ENCODE data around the gene LITAF.
A peak's percentile ranks its signal among the peaks of the same experiment; 100 is the strongest.
"Not testable (repeated sequence)": the region's sequence is repeated elsewhere in the genome, so short reads cannot be mapped to it uniquely, and the experiment has no call there.

LITAF gene

GRCh38 chr16:11528053-11528452 lies 58.7 kb downstream of the LITAF start:
- no peak overlapping the region for H3K9ac ChIP-seq (ENCODE audit: low read depth, low read length)
- H3K4me1 ChIP-seq (ENCODE audit: insufficient read depth, low read length) = peaks cover 7% of the 10 kb centered on the region; the same call in 1 of the 2 replicates
- no peaks in the 10 kb centered on the region for H3K36me3 ChIP-seq (ENCODE audit: insufficient read depth, low read length)
- no peaks in the 10 kb centered on the region for H3K9me3 ChIP-seq (ENCODE audit: control insufficient read depth, insufficient read depth, low read length)

DNA sequence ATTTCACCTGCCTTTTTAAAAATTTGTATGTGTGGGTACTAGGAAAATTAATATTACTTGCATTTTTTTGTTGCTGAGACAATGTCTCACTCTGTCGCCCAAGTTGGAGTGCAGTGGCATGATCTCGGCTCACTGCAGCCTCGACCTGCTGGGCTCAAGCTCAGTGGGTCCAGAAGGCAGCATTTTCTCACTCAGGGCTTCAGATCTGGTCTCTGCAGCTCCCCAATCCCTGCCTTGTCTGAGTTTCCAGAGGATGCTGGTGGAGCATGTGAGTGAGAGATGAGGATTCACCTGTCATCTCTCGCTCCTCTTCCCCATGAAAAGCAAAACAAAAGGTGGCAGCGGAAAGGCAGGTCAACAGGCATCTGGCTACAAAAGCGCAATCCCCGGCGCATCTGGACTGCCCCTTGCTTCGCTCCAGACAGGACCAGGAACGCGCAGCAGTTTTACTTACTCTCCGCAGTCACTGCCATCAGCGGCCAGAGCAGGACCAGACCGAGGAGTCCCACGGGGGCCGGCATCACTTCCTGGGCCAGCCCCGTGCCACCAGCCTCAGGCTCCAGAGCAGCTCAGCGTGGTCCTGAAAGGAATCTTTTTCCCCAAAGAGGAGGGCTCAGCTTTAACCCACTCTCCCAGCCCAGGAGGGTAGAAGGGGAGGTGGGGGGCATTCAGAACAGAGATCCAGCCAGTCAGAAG lies 59.9 kb downstream of the LITAF start:
- Histone ChIP-seq H3K36me3 (ENCODE audit: insufficient read depth, low read length) (no peaks in the 10 kb centered on the region), H3K4me1 (ENCODE audit: insufficient read depth, low read length) (peaks cover 7% of the 10 kb centered on the region; the same call in 1 of the 2 replicates), H3K9me3 (ENCODE audit: control insufficient read depth, insufficient read depth, low read length) (no peaks in the 10 kb centered on the region), H3K9ac (ENCODE audit: low read depth, low read length) (peak overlapping the region; percentile 8; the same call in 1 of the 2 replicates)

- no peaks in the 10 kb centered on the region; the same call in 1 of the 2 replicates for H3K4me1 ChIP-seq (ENCODE audit: insufficient read depth, low read length)
Observed at GRCh38 chr16:11524098-11524760, 62.5 kb downstream of the LITAF start.

GRCh38 chr16:11521055-11521454 lies 65.7 kb downstream of the LITAF start:
- no peak overlapping the region for H3K9ac ChIP-seq (ENCODE audit: low read depth, low read length)
- no peaks in the 10 kb centered on the region for H3K9me3 ChIP-seq (ENCODE audit: control insufficient read depth, insufficient read depth, low read length)
- H3K4me1 ChIP-seq (ENCODE audit: insufficient read depth, low read length) = peaks cover 9% of the 10 kb centered on the region; the same call in 1 of the 2 replicates
- H3K36me3 ChIP-seq (ENCODE audit: insufficient read depth, low read length) = no peaks in the 10 kb centered on the region

More at GRCh38 chr16:11524098-11524760, 62.5 kb downstream of the LITAF start:
- H3K36me3 ChIP-seq (ENCODE audit: insufficient read depth, low read length) = no peaks in the 10 kb centered on the region
- no peak overlapping the region for H3K9ac ChIP-seq (ENCODE audit: low read depth, low read length)
- H3K9me3 ChIP-seq (ENCODE audit: control insufficient read depth, insufficient read depth, low read length) = no peaks in the 10 kb centered on the region

- Histone ChIP-seq H3K9ac (ENCODE audit: low read depth, low read length) (no peak overlapping the region), H3K9me3 (ENCODE audit: control insufficient read depth, insufficient read depth, low read length) (no peaks in the 10 kb centered on the region), H3K36me3 (ENCODE audit: insufficient read depth, low read length) (no peaks in the 10 kb centered on the region), H3K4me1 (ENCODE audit: insufficient read depth, low read length) (peaks cover 9% of the 10 kb centered on the region; the same call in 1 of the 2 replicates)
Observed at GRCh38 chr16:11520442-11520841, 66.3 kb downstream of the LITAF start.

DNA sequence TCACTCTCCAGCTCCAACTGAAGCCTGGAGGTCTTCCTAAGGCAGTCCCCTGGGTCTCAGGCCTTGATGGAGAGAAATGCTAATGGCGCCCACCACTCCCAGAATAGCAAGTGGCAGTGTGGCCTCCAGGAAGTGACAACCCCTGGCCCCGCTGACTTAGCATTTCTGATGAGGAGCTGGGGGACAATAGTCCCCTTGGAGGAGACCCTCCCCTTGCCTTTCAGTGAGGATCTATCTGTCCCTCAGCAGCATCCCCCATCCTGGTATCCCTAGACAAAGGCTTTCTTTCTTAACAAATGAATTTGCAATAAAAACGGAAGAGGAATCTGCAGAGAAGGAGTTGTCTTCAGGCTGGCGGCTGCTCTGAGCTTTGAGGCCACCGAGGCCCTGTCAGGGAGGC lies 68.8 kb downstream of the LITAF start:
- H3K9me3 ChIP-seq (ENCODE audit: control insufficient read depth, insufficient read depth, low read length) = no peaks in the 10 kb centered on the region
- no peaks in the 10 kb centered on the region for H3K36me3 ChIP-seq (ENCODE audit: insufficient read depth, low read length)
- no peak overlapping the region for H3K9ac ChIP-seq (ENCODE audit: low read depth, low read length)
- peaks cover 9% of the 10 kb centered on the region; the same call in 1 of the 2 replicates for H3K4me1 ChIP-seq (ENCODE audit: insufficient read depth, low read length)

- H3K4me1 ChIP-seq (ENCODE audit: insufficient read depth, low read length) = peaks cover 9% of the 10 kb centered on the region; the same call in 1 of the 2 replicates
- H3K9ac ChIP-seq (ENCODE audit: low read depth, low read length) = no peak overlapping the region
- no peaks in the 10 kb centered on the region for H3K36me3 ChIP-seq (ENCODE audit: insufficient read depth, low read length)
- no peaks in the 10 kb centered on the region for H3K9me3 ChIP-seq (ENCODE audit: control insufficient read depth, insufficient read depth, low read length)
Observed at GRCh38 chr16:11515540-11516430, 70.9 kb downstream of the LITAF start.

- Histone ChIP-seq H3K36me3 (ENCODE audit: insufficient read depth, low read length) (no peaks in the 10 kb centered on the region), H3K9ac (ENCODE audit: low read depth, low read length) (no peak overlapping the region), H3K9me3 (ENCODE audit: control insufficient read depth, insufficient read depth, low read length) (no peaks in the 10 kb centered on the region), H3K4me1 (ENCODE audit: insufficient read depth, low read length) (peaks cover 9% of the 10 kb centered on the region; the same call in 1 of the 2 replicates)
Observed at GRCh38 chr16:11514283-11514682, 72.4 kb downstream of the LITAF start.

GRCh38 chr16:11513366-11513765 lies 73.4 kb downstream of the LITAF start:
- H3K9me3 ChIP-seq (ENCODE audit: control insufficient read depth, insufficient read depth, low read length); H3K36me3 ChIP-seq (ENCODE audit: insufficient read depth, low read length); H3K9ac ChIP-seq (ENCODE audit: low read depth, low read length); H3K4me1 ChIP-seq (ENCODE audit: insufficient read depth, low read length): not testable (repeated sequence)

DNA sequence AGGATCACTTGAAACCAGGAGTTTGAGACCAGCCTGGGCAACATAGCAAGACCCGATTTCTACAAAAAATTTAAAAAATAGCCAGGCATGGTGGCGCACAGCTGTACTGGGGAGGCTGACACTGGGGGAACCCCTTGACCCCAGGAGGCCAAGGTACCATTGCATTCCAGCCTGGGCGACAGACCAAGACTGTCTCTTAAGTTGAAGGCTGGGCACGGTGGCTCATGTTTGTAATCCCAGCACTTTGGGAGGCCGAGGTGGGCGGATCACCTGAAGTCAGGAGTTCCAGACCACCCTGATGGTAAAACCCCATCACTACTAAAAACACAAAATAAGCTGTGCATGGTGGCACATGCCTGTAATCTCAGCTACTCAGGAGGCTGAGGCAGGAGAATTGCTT lies 74.9 kb downstream of the LITAF start:
- Histone ChIP-seq H3K9me3 (ENCODE audit: control insufficient read depth, insufficient read depth, low read length) (no peaks in the 10 kb centered on the region), H3K36me3 (ENCODE audit: insufficient read depth, low read length) (no peaks in the 10 kb centered on the region), H3K9ac (ENCODE audit: low read depth, low read length) (no peak overlapping the region), H3K4me1 (ENCODE audit: insufficient read depth, low read length) (no peaks in the 10 kb centered on the region)

DNA sequence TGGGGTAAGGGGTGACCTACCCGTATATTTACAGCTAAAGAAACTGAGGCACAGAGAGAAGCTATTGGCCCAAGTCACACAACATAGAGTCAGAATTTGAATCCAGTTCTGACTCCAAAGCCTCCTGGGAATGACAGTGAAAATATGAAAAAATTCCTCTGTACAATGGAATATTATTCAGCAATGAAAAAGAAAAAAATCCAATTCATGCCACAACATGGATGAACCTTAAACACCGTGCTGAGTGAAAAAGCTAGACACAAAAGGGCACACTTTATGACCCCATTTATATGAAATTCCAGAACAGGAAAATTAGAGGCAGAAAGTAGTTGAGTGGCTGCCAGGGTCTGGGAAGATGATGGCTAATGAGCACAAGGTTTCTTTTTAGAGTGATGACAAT lies 75.4 kb downstream of the LITAF start:
- Histone ChIP-seq H3K9me3 (ENCODE audit: control insufficient read depth, insufficient read depth, low read length) (no peaks in the 10 kb centered on the region), H3K9ac (ENCODE audit: low read depth, low read length) (no peak overlapping the region), H3K36me3 (ENCODE audit: insufficient read depth, low read length) (no peaks in the 10 kb centered on the region), H3K4me1 (ENCODE audit: insufficient read depth, low read length) (no peaks in the 10 kb centered on the region)

DNA sequence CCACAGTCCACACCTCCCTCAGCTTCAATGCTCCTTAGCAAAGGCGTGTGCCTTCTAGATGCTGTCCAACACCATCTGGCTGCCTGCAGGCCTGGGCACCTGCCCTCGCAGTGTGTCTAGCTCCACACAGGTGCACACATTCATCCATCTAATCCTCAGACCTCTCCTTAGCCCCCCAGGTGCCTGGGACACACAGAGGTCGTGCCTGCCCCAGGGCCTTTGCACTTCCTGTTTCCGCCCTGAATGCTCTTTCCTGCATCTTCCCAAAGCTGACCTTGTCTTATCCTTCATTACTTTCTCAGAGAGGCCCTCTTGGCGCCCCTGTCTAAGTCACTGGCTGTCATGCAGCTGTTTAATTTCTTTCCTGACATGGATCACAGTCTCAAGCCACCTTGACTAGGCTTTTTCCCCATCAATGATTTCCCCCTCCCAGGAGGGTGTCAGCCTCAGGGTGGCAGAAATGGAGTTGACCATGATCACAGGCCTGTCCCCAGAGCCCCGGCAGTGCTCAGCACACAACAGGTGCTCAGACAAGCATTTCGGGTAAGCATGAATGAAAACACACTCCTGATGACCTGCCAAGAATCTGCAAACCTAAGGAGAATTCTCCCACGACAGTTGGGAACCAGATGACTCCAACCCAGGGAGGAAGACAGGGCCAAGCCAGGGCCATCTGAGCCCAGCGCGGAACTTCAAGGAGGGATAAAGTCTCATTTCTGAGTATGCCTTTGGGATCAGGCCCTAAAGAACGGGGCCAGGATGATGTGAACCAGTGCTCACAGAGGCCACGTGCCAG lies 76.3 kb downstream of the LITAF start:
- Histone ChIP-seq H3K9me3 (ENCODE audit: control insufficient read depth, insufficient read depth, low read length) (no peaks in the 10 kb centered on the region), H3K9ac (ENCODE audit: low read depth, low read length) (no peak overlapping the region), H3K4me1 (ENCODE audit: insufficient read depth, low read length) (no peaks in the 10 kb centered on the region), H3K36me3 (ENCODE audit: insufficient read depth, low read length) (no peaks in the 10 kb centered on the region)

DNA sequence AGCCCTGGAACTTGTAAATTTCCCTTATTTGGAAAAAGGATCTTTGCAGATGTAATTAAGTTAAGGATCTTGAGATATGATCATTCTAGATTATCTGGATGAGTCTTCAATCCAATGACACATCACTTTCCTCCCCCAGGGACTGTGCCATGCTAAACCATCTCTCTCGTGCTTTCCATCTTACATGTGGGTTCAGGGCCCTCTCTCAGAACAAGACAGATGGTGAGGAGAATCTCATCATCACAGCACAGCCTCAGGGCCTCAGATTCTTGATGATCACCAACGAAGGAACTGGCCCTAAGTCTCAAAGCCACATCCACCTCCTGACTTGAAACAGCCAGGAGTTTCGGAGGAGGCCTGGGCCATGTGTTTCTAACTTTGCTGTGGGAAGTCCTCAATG lies 78.7 kb downstream of the LITAF start:
- no peaks in the 10 kb centered on the region; the same call in 1 of the 2 replicates for H3K4me1 ChIP-seq (ENCODE audit: insufficient read depth, low read length)
- H3K9ac ChIP-seq (ENCODE audit: low read depth, low read length) = no peak overlapping the region
- H3K9me3 ChIP-seq (ENCODE audit: control insufficient read depth, insufficient read depth, low read length) = no peaks in the 10 kb centered on the region
- no peaks in the 10 kb centered on the region for H3K36me3 ChIP-seq (ENCODE audit: insufficient read depth, low read length)

GRCh38 chr16:11507350-11507749 lies 79.4 kb downstream of the LITAF start:
- Histone ChIP-seq H3K4me1 (ENCODE audit: insufficient read depth, low read length) (no peaks in the 10 kb centered on the region; the same call in 1 of the 2 replicates), H3K9ac (ENCODE audit: low read depth, low read length) (no peak overlapping the region), H3K36me3 (ENCODE audit: insufficient read depth, low read length) (no peaks in the 10 kb centered on the region), H3K9me3 (ENCODE audit: control insufficient read depth, insufficient read depth, low read length) (no peaks in the 10 kb centered on the region)

Measured in ES-I3 (cell line).